Measurements from ENCODE around the gene MCCD1.
"Not testable (repeated sequence)": the region's sequence is repeated elsewhere in the genome, so short reads cannot be mapped to it uniquely, and the experiment has no call there.

Gene MCCD1

GRCh38 chr6:31490115-31490873, 38.5 kb upstream of the MCCD1 start:
- Histone ChIP-seq H3K4me1 (ENCODE audit: low read depth, poor library complexity, severe bottlenecking) (peaks cover 19% of the 10 kb centered on the region), H3K9ac (no peak overlapping the region), H3K4me2 (no peak overlapping the region), H3K36me3 (ENCODE audit: insufficient read depth) (no peaks in the 10 kb centered on the region), H3K79me2 (ENCODE audit: insufficient read depth, low read depth) (peaks cover 5% of the 10 kb centered on the region; the same call in 1 of the 2 replicates), H2AFZ (ENCODE audit: low read depth) (no peak overlapping the region), H3K27me3 (ENCODE audit: insufficient read depth, low read depth) (no peaks in the 10 kb centered on the region), H3K27ac (no peak overlapping the region), H4K20me1 (ENCODE audit: insufficient read depth) (no peaks in the 10 kb centered on the region), H3K4me3 (IDR thresholded peaks at IDR 0.05; ENCODE audit: insufficient read depth, low read depth, low read length) (no peak overlapping the region)
- TF ChIP-seq, protein P1, sequence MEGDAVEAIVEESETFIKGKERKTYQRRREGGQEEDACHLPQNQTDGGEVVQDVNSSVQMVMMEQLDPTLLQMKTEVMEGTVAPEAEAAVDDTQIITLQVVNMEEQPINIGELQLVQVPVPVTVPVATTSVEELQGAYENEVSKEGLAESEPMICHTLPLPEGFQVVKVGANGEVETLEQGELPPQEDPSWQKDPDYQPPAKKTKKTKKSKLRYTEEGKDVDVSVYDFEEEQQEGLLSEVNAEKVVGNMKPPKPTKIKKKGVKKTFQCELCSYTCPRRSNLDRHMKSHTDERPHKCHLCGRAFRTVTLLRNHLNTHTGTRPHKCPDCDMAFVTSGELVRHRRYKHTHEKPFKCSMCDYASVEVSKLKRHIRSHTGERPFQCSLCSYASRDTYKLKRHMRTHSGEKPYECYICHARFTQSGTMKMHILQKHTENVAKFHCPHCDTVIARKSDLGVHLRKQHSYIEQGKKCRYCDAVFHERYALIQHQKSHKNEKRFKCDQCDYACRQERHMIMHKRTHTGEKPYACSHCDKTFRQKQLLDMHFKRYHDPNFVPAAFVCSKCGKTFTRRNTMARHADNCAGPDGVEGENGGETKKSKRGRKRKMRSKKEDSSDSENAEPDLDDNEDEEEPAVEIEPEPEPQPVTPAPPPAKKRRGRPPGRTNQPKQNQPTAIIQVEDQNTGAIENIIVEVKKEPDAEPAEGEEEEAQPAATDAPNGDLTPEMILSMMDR (conservative IDR thresholded peaks at IDR 0.05; ENCODE audit: low read depth, low read length), result no peak

DNA sequence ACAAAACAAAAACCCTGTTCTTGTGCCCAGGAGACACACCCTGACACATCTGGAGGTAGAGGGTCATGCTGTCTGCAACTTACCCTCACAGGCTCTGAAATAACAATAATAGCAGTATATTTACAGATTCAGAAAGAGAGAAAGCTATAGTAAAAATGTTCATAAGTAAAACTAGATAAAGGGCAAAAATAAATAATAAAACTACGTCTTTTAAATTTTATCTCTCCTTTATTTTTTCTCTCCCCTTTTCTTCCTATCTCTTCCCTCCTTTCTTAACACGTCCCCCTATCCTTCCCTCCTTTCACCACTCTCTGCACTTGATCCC, 35.2 kb upstream of the MCCD1 start:
- not testable (repeated sequence) for H4K20me1 ChIP-seq (ENCODE audit: insufficient read depth); H3K27me3 ChIP-seq (ENCODE audit: insufficient read depth, low read depth); H3K36me3 ChIP-seq (ENCODE audit: insufficient read depth); H3K4me3 ChIP-seq (IDR thresholded peaks at IDR 0.05; ENCODE audit: insufficient read depth, low read depth, low read length)
- Histone ChIP-seq H3K4me2 (peak overlapping the region; percentile 40; the same call in 1 of the 2 replicates), H2AFZ (ENCODE audit: low read depth) (peak overlapping the region; percentile 85; the same call in 1 of the 2 replicates), H3K4me1 (ENCODE audit: low read depth, poor library complexity, severe bottlenecking) (peaks cover 24% of the 10 kb centered on the region), H3K9ac (peak overlapping the region; percentile 62; the same call in 1 of the 2 replicates), H3K27ac (peak overlapping the region; percentile 75; the same call in 1 of the 2 replicates), H3K79me2 (ENCODE audit: insufficient read depth, low read depth) (peaks cover 18% of the 10 kb centered on the region; the same call in 1 of the 2 replicates)

DNA sequence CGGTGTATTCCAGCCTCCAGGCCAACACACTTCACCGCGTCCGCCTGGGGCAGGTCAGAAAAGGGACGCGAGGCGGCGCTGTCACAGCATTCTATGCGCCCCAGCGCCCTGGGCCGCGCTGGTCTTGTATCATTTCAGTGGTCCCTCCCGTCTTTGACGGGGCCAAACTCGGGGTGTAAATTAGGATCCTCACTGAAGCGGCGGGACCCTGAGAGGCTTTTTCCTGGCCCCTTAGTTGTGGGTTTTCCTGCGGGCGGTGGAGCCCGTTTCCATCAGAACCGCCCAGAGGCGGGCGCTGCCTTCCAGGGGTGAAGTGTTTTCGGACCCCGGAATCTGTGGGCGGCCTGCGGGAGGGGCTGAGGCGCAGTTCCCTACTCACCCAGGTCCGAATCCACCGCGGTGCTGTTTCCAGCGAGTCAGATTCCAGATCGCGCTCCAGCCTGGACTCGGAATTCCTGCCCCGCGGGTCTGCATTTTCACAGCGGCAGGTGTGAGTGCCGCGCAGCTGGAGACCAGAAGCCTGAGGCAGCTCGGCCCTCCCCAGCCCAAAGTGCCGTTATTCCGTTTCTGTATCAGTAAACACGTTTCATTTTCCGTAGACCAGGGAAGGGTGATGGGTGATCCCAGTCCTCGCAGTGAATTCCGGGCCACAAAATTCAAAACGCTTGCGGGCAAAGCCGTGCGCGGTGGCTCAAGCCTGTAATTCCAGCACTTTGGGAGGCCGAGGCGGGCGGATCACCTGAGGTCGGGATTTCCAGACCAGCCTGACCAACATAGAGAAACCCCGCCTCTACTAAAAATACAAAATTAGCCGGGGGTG, 34.7 kb upstream of the MCCD1 start:
- Histone ChIP-seq H4K20me1 (ENCODE audit: insufficient read depth) (no peaks in the 10 kb centered on the region), H2AFZ (ENCODE audit: low read depth) (peak overlapping the region; percentile 85), H3K4me2 (peak overlapping the region; percentile 40; the same call in 1 of the 2 replicates), H3K4me1 (ENCODE audit: low read depth, poor library complexity, severe bottlenecking) (peaks cover 24% of the 10 kb centered on the region), H3K36me3 (ENCODE audit: insufficient read depth) (no peaks in the 10 kb centered on the region), H3K27ac (peak overlapping the region; percentile 75), H3K4me3 (IDR thresholded peaks at IDR 0.05; ENCODE audit: insufficient read depth, low read depth, low read length) (no peak overlapping the region), H3K79me2 (ENCODE audit: insufficient read depth, low read depth) (peaks cover 24% of the 10 kb centered on the region), H3K27me3 (ENCODE audit: insufficient read depth, low read depth) (no peaks in the 10 kb centered on the region), H3K9ac (peak overlapping the region; percentile 62)
- TF ChIP-seq, protein P1 (conservative IDR thresholded peaks at IDR 0.05; ENCODE audit: low read depth, low read length), result peak; percentile 91

GRCh38 chr6:31495580-31495979, 33.2 kb upstream of the MCCD1 start:
- H4K20me1 ChIP-seq (ENCODE audit: insufficient read depth), result no peaks in the 10 kb centered on the region
- H3K4me2 ChIP-seq, result peak overlapping the region; percentile 99
- TF ChIP-seq, protein P1 (conservative IDR thresholded peaks at IDR 0.05; ENCODE audit: low read depth, low read length), result no peak
- peaks cover 24% of the 10 kb centered on the region for H3K4me1 ChIP-seq (ENCODE audit: low read depth, poor library complexity, severe bottlenecking)
- peak overlapping the region; percentile 62 for H3K9ac ChIP-seq
- H3K4me3 ChIP-seq (IDR thresholded peaks at IDR 0.05; ENCODE audit: insufficient read depth, low read depth, low read length), result no peak overlapping the region
- no peaks in the 10 kb centered on the region for H3K36me3 ChIP-seq (ENCODE audit: insufficient read depth)
- no peak overlapping the region for H2AFZ ChIP-seq (ENCODE audit: low read depth)
- peaks cover 34% of the 10 kb centered on the region for H3K79me2 ChIP-seq (ENCODE audit: insufficient read depth, low read depth)
- peak overlapping the region; percentile 75 for H3K27ac ChIP-seq
- H3K27me3 ChIP-seq (ENCODE audit: insufficient read depth, low read depth), result no peaks in the 10 kb centered on the region

- not testable (repeated sequence) for H2AFZ ChIP-seq (ENCODE audit: low read depth); H3K36me3 ChIP-seq (ENCODE audit: insufficient read depth); H3K27me3 ChIP-seq (ENCODE audit: insufficient read depth, low read depth); H3K4me3 ChIP-seq (IDR thresholded peaks at IDR 0.05; ENCODE audit: insufficient read depth, low read depth, low read length); H4K20me1 ChIP-seq (ENCODE audit: insufficient read depth)
- Histone ChIP-seq H3K9ac (peak overlapping the region; percentile 36; the same call in 1 of the 2 replicates), H3K4me2 (peak overlapping the region; percentile 99), H3K4me1 (ENCODE audit: low read depth, poor library complexity, severe bottlenecking) (peaks cover 21% of the 10 kb centered on the region), H3K79me2 (ENCODE audit: insufficient read depth, low read depth) (peaks cover 47% of the 10 kb centered on the region), H3K27ac (peak overlapping the region; percentile 72)
Measured at GRCh38 chr6:31496826-31497225, 31.9 kb upstream of the MCCD1 start.
